ENCODE results near the gene PIH1D2.
A peak's percentile ranks its signal among the peaks of the same experiment; 100 is the strongest.

Gene PIH1D2

DNA sequence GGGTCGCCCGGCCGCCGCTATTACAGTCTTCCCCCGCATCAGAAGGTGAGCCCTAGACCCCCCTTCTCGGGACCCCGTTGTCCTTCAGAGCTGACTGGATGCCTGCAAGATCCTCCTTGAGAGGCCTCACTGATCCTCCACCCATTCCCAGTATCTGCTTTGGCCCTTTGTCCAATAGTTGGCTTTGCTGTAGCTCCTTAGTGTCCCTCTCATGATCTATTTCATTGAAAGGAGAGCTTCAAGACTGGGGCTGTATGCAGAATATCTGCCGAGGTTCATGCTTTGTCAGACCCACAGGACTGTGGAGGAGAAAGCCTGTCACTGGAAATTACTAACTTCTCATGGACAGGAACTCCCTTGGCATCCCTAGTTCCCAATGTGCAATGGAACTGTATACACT, 48.1 kb downstream of the PIH1D2 start:
- TF ChIP-seq TAF1 (IDR thresholded peaks at IDR 0.05; ENCODE audit: borderline replicate concordance, insufficient read depth, low read length), result no peak
- TF ChIP-seq, protein P1, sequence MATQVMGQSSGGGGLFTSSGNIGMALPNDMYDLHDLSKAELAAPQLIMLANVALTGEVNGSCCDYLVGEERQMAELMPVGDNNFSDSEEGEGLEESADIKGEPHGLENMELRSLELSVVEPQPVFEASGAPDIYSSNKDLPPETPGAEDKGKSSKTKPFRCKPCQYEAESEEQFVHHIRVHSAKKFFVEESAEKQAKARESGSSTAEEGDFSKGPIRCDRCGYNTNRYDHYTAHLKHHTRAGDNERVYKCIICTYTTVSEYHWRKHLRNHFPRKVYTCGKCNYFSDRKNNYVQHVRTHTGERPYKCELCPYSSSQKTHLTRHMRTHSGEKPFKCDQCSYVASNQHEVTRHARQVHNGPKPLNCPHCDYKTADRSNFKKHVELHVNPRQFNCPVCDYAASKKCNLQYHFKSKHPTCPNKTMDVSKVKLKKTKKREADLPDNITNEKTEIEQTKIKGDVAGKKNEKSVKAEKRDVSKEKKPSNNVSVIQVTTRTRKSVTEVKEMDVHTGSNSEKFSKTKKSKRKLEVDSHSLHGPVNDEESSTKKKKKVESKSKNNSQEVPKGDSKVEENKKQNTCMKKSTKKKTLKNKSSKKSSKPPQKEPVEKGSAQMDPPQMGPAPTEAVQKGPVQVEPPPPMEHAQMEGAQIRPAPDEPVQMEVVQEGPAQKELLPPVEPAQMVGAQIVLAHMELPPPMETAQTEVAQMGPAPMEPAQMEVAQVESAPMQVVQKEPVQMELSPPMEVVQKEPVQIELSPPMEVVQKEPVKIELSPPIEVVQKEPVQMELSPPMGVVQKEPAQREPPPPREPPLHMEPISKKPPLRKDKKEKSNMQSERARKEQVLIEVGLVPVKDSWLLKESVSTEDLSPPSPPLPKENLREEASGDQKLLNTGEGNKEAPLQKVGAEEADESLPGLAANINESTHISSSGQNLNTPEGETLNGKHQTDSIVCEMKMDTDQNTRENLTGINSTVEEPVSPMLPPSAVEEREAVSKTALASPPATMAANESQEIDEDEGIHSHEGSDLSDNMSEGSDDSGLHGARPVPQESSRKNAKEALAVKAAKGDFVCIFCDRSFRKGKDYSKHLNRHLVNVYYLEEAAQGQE (IDR thresholded peaks at IDR 0.05; ENCODE audit: insufficient read depth in 1 of 2, low read depth in 2 of 2, low read length in 2 of 2), result no peak
- no peak for TF ChIP-seq SIN3A (IDR thresholded peaks at IDR 0.05; ENCODE audit: borderline replicate concordance, insufficient read depth, low read length)
- TF ChIP-seq FOXP2 (optimal IDR thresholded peaks at IDR 0.05; ENCODE audit: borderline replicate concordance, extremely low read depth, extremely low read length, insufficient read depth), result no peak
- no peak for TF ChIP-seq POLR2AphosphoS5 (IDR thresholded peaks at IDR 0.05; ENCODE audit: low read depth, low read length)

DNA sequence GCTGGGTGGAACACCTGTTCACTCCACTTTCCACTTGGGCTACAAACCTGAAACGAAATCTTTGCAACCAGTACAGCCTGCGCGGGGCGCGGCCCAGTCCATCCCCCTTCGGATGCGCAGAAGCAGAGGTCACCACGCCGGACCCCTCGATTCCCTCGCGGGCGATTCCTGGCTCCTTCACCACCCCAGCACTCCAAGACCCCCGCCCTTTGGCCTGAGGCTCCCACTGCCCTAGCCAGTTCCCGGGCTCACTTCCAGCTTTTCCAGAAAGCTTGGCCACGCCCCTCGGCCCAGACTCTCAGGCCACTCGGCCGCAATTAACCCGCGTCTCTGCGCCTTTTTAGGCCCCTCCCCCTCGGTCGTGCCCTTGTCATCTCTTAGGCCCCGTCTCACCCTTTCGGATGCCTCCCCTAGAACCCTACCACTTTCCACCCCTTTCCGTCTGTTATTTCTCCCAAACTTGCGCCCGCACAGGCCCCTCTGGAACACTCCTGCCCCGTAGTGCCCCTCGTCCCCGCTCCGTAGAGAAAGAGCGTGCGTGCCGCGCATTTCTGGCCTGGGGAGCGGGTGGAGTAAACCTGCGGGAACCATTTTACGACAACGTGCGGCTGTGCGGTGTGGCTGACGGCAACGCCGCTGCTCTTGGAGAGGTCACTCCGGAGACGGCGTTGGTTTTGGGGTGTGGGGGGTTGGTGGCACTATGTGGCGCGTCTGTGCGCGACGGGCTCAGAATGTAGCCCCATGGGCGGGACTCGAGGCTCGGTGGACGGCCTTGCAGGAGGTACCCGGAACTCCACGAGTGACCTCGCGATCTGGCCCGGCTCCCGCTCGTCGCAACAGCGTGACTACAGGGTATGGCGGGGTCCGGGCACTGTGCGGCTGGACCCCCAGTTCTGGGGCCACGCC, 48.8 kb downstream of the PIH1D2 start, which contains the start of gene DLAT:
TSS of gene DLAT (plus strand) at position 636 of the 906 bp plus-strand sequence. CDS start at position 701, 65 bp downstream.
- TF ChIP-seq SIN3A (IDR thresholded peaks at IDR 0.05; ENCODE audit: borderline replicate concordance, insufficient read depth, low read length), result 0 out of 2 replicates have a peak, but pooled peaks have one; percentile 63
- TF ChIP-seq FOXP2 (optimal IDR thresholded peaks at IDR 0.05; ENCODE audit: borderline replicate concordance, extremely low read depth, extremely low read length, insufficient read depth), result peak; percentile 35
- peak; percentile 97 for TF ChIP-seq POLR2AphosphoS5 (IDR thresholded peaks at IDR 0.05; ENCODE audit: low read depth, low read length)
- TF ChIP-seq TAF1 (IDR thresholded peaks at IDR 0.05; ENCODE audit: borderline replicate concordance, insufficient read depth, low read length), result peak; percentile 71; the same call in 1 of the 2 replicates
- TF ChIP-seq, protein P1 (IDR thresholded peaks at IDR 0.05; ENCODE audit: insufficient read depth in 1 of 2, low read depth in 2 of 2, low read length in 2 of 2), result 0 out of 4 replicates have a peak, but pooled peaks of 1 of the 2 experiments have one; percentile 22

GRCh38 chr11:112024178-112024772, 49.5 kb downstream of the PIH1D2 start:
- TF ChIP-seq POLR2AphosphoS5 (IDR thresholded peaks at IDR 0.05; ENCODE audit: low read depth, low read length) (no peak), TAF1 (IDR thresholded peaks at IDR 0.05; ENCODE audit: borderline replicate concordance, insufficient read depth, low read length) (no peak), SIN3A (IDR thresholded peaks at IDR 0.05; ENCODE audit: borderline replicate concordance, insufficient read depth, low read length) (no peak), FOXP2 (optimal IDR thresholded peaks at IDR 0.05; ENCODE audit: borderline replicate concordance, extremely low read depth, extremely low read length, insufficient read depth) (no peak)
- TF ChIP-seq, protein P1 (IDR thresholded peaks at IDR 0.05; ENCODE audit: insufficient read depth in 1 of 2, low read depth in 2 of 2, low read length in 2 of 2), result no peak

GRCh38 chr11:112023104-112023503, 50.7 kb downstream of the PIH1D2 start:
- TF ChIP-seq FOXP2 (optimal IDR thresholded peaks at IDR 0.05; ENCODE audit: borderline replicate concordance, extremely low read depth, extremely low read length, insufficient read depth) (no peak), TAF1 (IDR thresholded peaks at IDR 0.05; ENCODE audit: borderline replicate concordance, insufficient read depth, low read length) (no peak), SIN3A (IDR thresholded peaks at IDR 0.05; ENCODE audit: borderline replicate concordance, insufficient read depth, low read length) (no peak), POLR2AphosphoS5 (IDR thresholded peaks at IDR 0.05; ENCODE audit: low read depth, low read length) (no peak)
- TF ChIP-seq, protein P1 (IDR thresholded peaks at IDR 0.05; ENCODE audit: insufficient read depth in 1 of 2, low read depth in 2 of 2, low read length in 2 of 2), result no peak
